ENCODE measurements around the gene COL20A1. TPM values are rescaled to one million over a fixed set of nuclear protein-coding genes. Genes with fewer than 3 reads are reported as not detected.

The COL20A1 gene
- total RNA-seq, 1 experiment from 2014 or later: 2.3 TPM

DNA sequence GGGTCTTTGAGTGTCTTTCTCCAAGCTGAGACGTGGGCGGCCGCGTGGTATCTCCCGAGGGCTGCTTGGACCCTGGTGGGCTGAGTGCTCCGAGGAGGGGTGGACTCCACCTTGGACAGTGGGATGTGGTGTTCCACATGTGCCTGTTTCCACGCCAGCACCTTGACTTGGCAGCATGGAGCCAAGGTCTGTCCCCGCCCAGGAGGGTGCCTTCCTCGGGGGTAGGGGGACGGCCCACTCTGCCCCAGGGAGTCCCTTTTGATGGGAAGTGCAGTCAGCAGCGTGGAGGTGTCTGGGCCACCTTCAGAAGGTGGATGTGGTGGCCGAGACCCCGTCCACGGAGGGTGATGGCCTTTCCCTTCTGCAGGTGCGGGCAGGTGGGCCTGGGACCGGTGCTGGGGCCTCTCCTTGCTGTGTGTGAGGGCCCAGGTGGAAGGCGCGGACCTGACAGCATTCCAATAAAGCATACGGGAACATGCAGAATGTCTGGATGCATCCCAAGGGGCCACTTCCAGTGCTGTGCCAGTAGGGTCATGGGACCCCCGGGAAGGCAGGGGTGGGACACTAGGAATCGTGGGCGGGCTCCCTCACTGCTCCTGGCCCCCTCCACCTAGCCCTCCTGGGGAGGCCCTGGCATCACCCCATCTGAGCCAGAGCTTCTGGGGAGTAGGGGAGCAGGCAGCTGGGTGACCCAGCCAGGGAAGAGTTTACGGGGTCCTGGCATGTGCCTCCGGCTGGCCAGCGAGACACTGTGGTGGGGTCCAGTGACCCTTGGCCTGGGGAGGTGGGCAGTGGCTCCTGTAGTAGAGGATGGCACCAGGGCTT lies 3.5 kb upstream of the COL20A1 start:
- Histone ChIP-seq H3K4me1 (ENCODE audit: insufficient read depth, low read length) (no peaks in the 10 kb centered on the region), H4K91ac (ENCODE audit: insufficient read length, low read depth, low read length) (no peak overlapping the region), H3K27ac (ENCODE audit: insufficient read length, low read depth, low read length) (no peak overlapping the region), H2BK12ac (ENCODE audit: insufficient read length, low read depth, low read length) (no peak overlapping the region), H2AK5ac (ENCODE audit: insufficient read length, low read length) (no peak overlapping the region), H3K23ac (ENCODE audit: insufficient read length, low read depth, low read length) (no peak overlapping the region), H3K23me2 (ENCODE audit: insufficient read length, low read depth, low read length, poor library complexity, severe bottlenecking) (no peaks in the 10 kb centered on the region), H3K14ac (ENCODE audit: insufficient read depth, low read length) (no peak overlapping the region), H3K4me2 (ENCODE audit: insufficient read depth, insufficient read length, low read length) (no peak overlapping the region), H3K27me3 (ENCODE audit: insufficient read depth, low read length) (no peaks in the 10 kb centered on the region), H2BK15ac (ENCODE audit: low read depth, low read length) (no peak overlapping the region), H4K20me1 (ENCODE audit: control insufficient read depth, insufficient read depth, insufficient read length) (no peaks in the 10 kb centered on the region), H3K18ac (ENCODE audit: insufficient read length, low read depth, low read length) (no peak overlapping the region), H3K79me2 (ENCODE audit: insufficient read depth, low read length) (no peaks in the 10 kb centered on the region), H3K9me3 (ENCODE audit: control insufficient read depth, low read depth, low read length) (no peaks in the 10 kb centered on the region), H3K4ac (ENCODE audit: low read depth, low read length) (no peak overlapping the region), H3T11ph (ENCODE audit: low read length) (no peak overlapping the region), H3K79me1 (ENCODE audit: insufficient read depth, low read depth, low read length, poor library complexity, severe bottlenecking) (no peaks in the 10 kb centered on the region), H4K5ac (ENCODE audit: insufficient read length, low read depth, low read length) (no peak overlapping the region), H2BK120ac (ENCODE audit: low read depth, low read length, poor library complexity, severe bottlenecking) (no peak overlapping the region), H3K9ac (ENCODE audit: extremely low read depth, insufficient read length, low read length) (no peak overlapping the region), H2BK20ac (ENCODE audit: low read depth, low read length, poor library complexity, severe bottlenecking) (no peak overlapping the region), H2AFZ (ENCODE audit: low read length) (no peak overlapping the region), H3K56ac (ENCODE audit: insufficient read length, low read depth, low read length) (no peak overlapping the region), H2BK5ac (ENCODE audit: insufficient read length, low read length) (no peak overlapping the region), H4K8ac (replicated peaks; ENCODE audit: insufficient read length, low read depth, low read length) (no peak overlapping the region)
- Mint-ChIP-seq H3K4me1 (peaks cover 7% of the 10 kb centered on the region in 2 experiments; a peak in 3 of 4 replicates), H3K27ac (no peak overlapping the region), H3K9me3 (no peaks in the 10 kb centered on the region), H3K36me3 (ENCODE audit: insufficient read depth in 1 of 3, low read depth in 3 of 3) (peaks cover 6 to 37% (median 25%) of the 10 kb centered on the region in 3 experiments; a peak in 6 of 7 replicates), H3K27me3 (ENCODE audit: low read depth) (peaks cover 3% of the 10 kb centered on the region; the same call in 1 of the 2 replicates), H3K4me3 (no peak overlapping the region)
- no peak for DNase-seq
- WGBS (ENCODE audit: extremely low coverage, insufficient read length, low lambda C conversion rate): no CpG with 5 or more reads among the region's 25 CpGs
- TF ChIP-seq, protein P1, sequence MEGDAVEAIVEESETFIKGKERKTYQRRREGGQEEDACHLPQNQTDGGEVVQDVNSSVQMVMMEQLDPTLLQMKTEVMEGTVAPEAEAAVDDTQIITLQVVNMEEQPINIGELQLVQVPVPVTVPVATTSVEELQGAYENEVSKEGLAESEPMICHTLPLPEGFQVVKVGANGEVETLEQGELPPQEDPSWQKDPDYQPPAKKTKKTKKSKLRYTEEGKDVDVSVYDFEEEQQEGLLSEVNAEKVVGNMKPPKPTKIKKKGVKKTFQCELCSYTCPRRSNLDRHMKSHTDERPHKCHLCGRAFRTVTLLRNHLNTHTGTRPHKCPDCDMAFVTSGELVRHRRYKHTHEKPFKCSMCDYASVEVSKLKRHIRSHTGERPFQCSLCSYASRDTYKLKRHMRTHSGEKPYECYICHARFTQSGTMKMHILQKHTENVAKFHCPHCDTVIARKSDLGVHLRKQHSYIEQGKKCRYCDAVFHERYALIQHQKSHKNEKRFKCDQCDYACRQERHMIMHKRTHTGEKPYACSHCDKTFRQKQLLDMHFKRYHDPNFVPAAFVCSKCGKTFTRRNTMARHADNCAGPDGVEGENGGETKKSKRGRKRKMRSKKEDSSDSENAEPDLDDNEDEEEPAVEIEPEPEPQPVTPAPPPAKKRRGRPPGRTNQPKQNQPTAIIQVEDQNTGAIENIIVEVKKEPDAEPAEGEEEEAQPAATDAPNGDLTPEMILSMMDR (conservative IDR thresholded peaks at IDR 0.05): no peak

All from H9 (cell line).